GM10266 (cell line): Measurements from ENCODE around the gene CTTN.

Source experiments
- DNase-seq: peaks from one replicate; pipeline ENCODE4 v3.0.0; 2012; ENCODE audit errors: extremely low spot score
- CTCF ChIP-seq: IDR thresholded peaks from 2 replicates; pipeline ENCODE4 v1.5.1; 2012; ENCODE audit warnings: mild to moderate bottlenecking, low read depth; ENCODE audit not compliant: control insufficient read depth, insufficient read depth; ENCODE audit errors: missing control alignments

Gene CTTN

GRCh38 chr11:70466154-70466553, 67.8 kb downstream of the CTTN start:
- no peak for DNase-seq

GRCh38 chr11:70466596-70466995, 68.3 kb downstream of the CTTN start:
- TF ChIP-seq CTCF = no peak
- no peak for DNase-seq

More at GRCh38 chr11:70466154-70466553, 67.8 kb downstream of the CTTN start:
- TF ChIP-seq CTCF = no peak

GRCh38 chr11:70467201-70468085, 69.1 kb downstream of the CTTN start:
- TF ChIP-seq CTCF = peak; percentile 82

GRCh38 chr11:70468256-70469195, 70.2 kb downstream of the CTTN start:
- DNase-seq = no peak
- TF ChIP-seq CTCF = no peak

More at GRCh38 chr11:70467201-70468085, 69.1 kb downstream of the CTTN start:
- DNase-seq = peak; percentile 73

- no peak for TF ChIP-seq CTCF
- DNase-seq = no peak
Measured at GRCh38 chr11:70470127-70470526, 71.8 kb downstream of the CTTN start.

DNA sequence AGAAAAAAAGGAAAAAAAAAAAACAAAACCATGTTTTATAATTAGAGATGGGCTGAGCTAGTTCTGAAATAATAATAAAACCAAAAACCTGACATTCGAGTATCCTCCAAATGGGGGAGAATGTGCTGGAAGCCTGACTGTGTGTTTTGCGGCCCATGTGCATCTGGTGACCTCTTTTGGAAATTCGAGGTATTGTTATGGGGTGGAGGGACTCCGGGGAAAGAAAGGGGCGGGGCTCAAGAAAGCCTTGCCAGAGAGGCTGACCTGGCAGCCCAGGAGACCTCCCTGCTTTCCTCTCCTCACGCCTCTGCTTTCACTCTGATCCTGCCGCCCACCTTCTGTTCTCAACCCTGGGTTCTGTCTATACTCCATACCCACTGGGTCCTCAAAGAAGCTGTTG, 72.9 kb downstream of the CTTN start:
- peak; percentile 35 for TF ChIP-seq CTCF
- DNase-seq = no peak
